Gastrocnemius medialis (tissue), 4 donors: ENCODE results near the gene RASSF8. TPM values are rescaled to one million over a fixed set of nuclear protein-coding genes. Genes with fewer than 3 reads are reported as not detected.

ENCODE experiments used
- ATAC-seq, 2 donors: fragments of 150-250 bp; one replicate each; pipeline ENCODE4 v1.9.1; 2016
- DNase-seq, 2 donors: peaks; one replicate each; pipeline ENCODE4 v3.0.0-alpha.2; 2019
- H3K27ac ChIP-seq, 4 donors: fragments of 200-600 bp; sonication (generic); 1 replicate in 1 of 4; 2 replicates in 3 of 4; pipeline ENCODE4 v1.5.1; 2016 to 2018; ENCODE audit warnings: mild to moderate bottlenecking in 2 of 4, moderate library complexity in 1 of 4
- H3K27me3 ChIP-seq, 3 donors: fragments of 200-600 bp; sonication (generic) in 2 of 3; 1 replicate in 1 of 3; 2 replicates in 2 of 3; pipeline versions ENCODE4 v1.5.1 to v1.6.0; 2016 to 2019; ENCODE audit warnings: mild to moderate bottlenecking in 1 of 3, moderate library complexity in 1 of 3
- H3K36me3 ChIP-seq, 2 donors: fragments of 200-600 bp; sonication (generic) in 1 of 2; one replicate each; pipeline ENCODE4 v1.5.1; 2017 to 2018
- H3K4me1 ChIP-seq, 2 donors: fragments of 200-600 bp; sonication (generic) in 1 of 2; one replicate each; pipeline ENCODE4 v1.5.1; 2016 to 2017; ENCODE audit warnings: mild to moderate bottlenecking in 2 of 2
- H3K4me3 ChIP-seq, 4 donors: fragments of 200-600 bp; sonication (generic) in 3 of 4; 1 replicate in 1 of 4; 2 replicates in 3 of 4; pipeline ENCODE4 v1.5.1; 2016 to 2019; ENCODE audit warnings: mild to moderate bottlenecking in 2 of 4
- H3K9me3 ChIP-seq, 3 donors: fragments of 200-600 bp; sonication (generic) in 2 of 3; 1 replicate in 1 of 3; 2 replicates in 2 of 3; pipeline ENCODE4 v1.5.1; 2016 to 2019
- CTCF ChIP-seq, 5 experiments: fragments of 450-650 bp in 3 of 5; fragments of 200-600 bp in 2 of 5; sonication (generic) in 2 of 5; IDR thresholded peaks in 4 of 5; conservative IDR thresholded peaks in 1 of 5; 1 replicate in 4 of 5; 2 replicates in 1 of 5; pipeline ENCODE4 v1.5.1; 2016 to 2019; ENCODE audit warnings: antibody characterized with exemption in 5 of 5, mild to moderate bottlenecking in 3 of 5, moderate library complexity in 3 of 5
- POLR2A ChIP-seq, 2 donors: fragments of 450-650 bp; IDR thresholded peaks; one replicate each; pipeline ENCODE4 v1.6.1; 2017; ENCODE audit warnings: antibody characterized with exemption in 2 of 2, mild to moderate bottlenecking in 2 of 2, moderate library complexity in 2 of 2
- in situ Hi-C, 4 donors: fragments of 200-750 bp; cut with MboI; loops; one replicate each; pipeline versions ENCODE4 v1.15.0 to v1.8.0; 2017; ENCODE audit warnings: low sequenced_read_pairs in 4 of 4
- intact Hi-C: fragments of 100-400 bp; cut with DNase I; formaldehyde crosslinking; loops from one replicate; pipeline ENCODE4 v1.15.1; 2023; ENCODE audit warnings: low total_unique reads
- total RNA-seq, 4 donors: library from RNA; depleted of rRNA; stranded (reverse); fragments of >200 nt; gene quantifications; one replicate each; pipeline versions ENCODE4 v1.1.0 to v1.2.3, GENCODE V29; 2016

The RASSF8 gene
- total RNA-seq, 4 donors from 2014 or later, result 23.6 to 36.8 (median 28.0) TPM

- intact Hi-C loops, result loop anchor here (10.0 kb wide), 1 partner anchor 1043 kb away; no protein-coding TSS in a partner anchor
- H3K27me3 ChIP-seq, result no peaks in the 10 kb centered on the region
- DNase-seq (no peak), ATAC-seq (no peak)
- H3K9me3 ChIP-seq, result no peaks in the 10 kb centered on the region
- H3K27ac ChIP-seq, result no peak overlapping the region
- H3K36me3 ChIP-seq, result no peaks in the 10 kb centered on the region
- TF ChIP-seq CTCF (IDR thresholded peaks at IDR 0.05 in 4 of 5, conservative IDR thresholded peaks at IDR 0.05 in 1 of 5) (no peak), POLR2A (IDR thresholded peaks at IDR 0.05) (no peak)
- H3K4me3 ChIP-seq, result no peak overlapping the region
- in situ Hi-C loops, result loop anchor here in 1 of 4 donors (25.0 kb wide), 1 partner anchor 600 kb away; no protein-coding TSS in a partner anchor
- H3K4me1 ChIP-seq, result peaks cover 30 to 35% of the 10 kb centered on the region in 2 donors
Observed at GRCh38 chr12:26037615-26038220, 79.2 kb downstream of the RASSF8 start.

DNA sequence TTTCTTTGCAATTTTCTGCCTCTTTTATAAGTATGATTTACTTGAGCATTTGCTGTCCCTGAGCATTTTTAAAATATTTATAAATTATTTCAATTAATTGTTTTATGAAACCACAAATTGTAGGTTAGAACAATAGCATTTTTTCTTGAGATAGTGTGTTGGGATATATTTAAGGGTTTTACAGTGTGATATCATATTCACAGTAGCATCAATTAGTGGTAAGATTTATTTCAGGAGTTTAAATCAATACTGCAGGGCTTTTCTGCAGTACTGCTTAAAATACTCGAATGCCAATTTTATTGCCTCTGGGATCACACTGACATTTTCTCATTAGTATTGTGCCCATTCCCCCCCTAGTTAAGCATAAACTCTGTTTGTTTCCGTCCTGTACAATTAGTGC lies 84.2 kb downstream of the RASSF8 start:
- no peak for ATAC-seq
- no peaks in the 10 kb centered on the region for H3K27me3 ChIP-seq

DNA sequence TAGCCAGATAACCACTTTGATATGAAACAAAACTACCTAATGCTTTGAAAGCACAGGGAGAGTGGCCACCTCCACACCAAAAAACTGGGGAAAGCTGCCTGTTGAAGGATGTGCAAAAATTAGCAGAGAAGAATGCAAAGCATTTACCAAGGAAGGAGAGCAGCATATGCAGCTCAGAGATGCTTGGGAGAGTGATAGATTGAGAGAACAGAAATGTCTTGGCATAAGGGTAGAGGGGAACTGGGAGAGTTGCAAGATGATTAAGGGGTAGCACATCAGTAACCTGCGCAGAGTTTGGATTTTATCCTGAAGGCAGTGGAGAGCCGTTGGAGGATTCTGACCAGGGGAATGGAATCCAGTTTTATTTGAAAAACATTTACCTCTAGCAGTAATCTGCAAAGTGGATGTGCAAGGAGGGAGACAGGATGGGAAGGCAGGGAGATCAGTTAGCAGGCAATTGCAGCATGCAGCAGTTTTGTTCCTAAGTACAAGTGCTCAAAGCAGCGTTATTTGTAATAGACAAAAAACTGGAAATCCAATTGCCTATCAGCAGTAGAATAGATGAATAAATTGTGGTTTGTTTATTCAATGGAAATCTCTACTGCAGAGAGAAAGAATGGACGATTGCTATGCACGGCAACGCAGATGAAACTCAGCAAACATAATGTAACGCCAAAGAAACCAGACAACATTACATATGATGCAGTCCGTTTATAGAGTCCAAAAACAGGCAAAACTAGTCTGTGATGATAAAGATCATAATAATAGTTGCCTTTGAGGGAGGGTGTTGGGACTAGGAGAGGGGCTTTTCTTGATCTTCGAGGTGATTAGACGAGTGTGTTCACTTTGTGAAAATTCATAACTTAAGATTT lies 84.9 kb downstream of the RASSF8 start:
- peaks cover 44 to 48% of the 10 kb centered on the region in 2 donors for H3K4me1 ChIP-seq
- intact Hi-C loops, result no loop called here
- TF ChIP-seq POLR2A (IDR thresholded peaks at IDR 0.05) (no peak), CTCF (IDR thresholded peaks at IDR 0.05 in 4 of 5, conservative IDR thresholded peaks at IDR 0.05 in 1 of 5) (no peak)

More for the DNA sequence above, 84.2 kb downstream of the RASSF8 start:
- no peak for DNase-seq
- peaks cover 47 to 48% of the 10 kb centered on the region in 2 donors for H3K4me1 ChIP-seq
- H3K27ac ChIP-seq, result no peak overlapping the region
- intact Hi-C loops, result no loop called here
- in situ Hi-C loops, result loop anchor here in 1 of 4 donors (25.0 kb wide), 1 partner anchor 605 kb away; no protein-coding TSS in a partner anchor
- H3K4me3 ChIP-seq, result no peak overlapping the region
- no peaks in the 10 kb centered on the region for H3K9me3 ChIP-seq
- no peak for TF ChIP-seq CTCF (IDR thresholded peaks at IDR 0.05 in 4 of 5, conservative IDR thresholded peaks at IDR 0.05 in 1 of 5)
- no peak for TF ChIP-seq POLR2A (IDR thresholded peaks at IDR 0.05)
- no peaks in the 10 kb centered on the region for H3K36me3 ChIP-seq

GRCh38 chr12:26044007-26044394 lies 85.5 kb downstream of the RASSF8 start:
- TF ChIP-seq CTCF (IDR thresholded peaks at IDR 0.05 in 4 of 5, conservative IDR thresholded peaks at IDR 0.05 in 1 of 5) (no peak), POLR2A (IDR thresholded peaks at IDR 0.05) (no peak)
- Histone ChIP-seq H3K27ac (no peak overlapping the region), H3K4me3 (no peak overlapping the region), H3K36me3 (no peaks in the 10 kb centered on the region), H3K9me3 (no peaks in the 10 kb centered on the region), H3K4me1 (peaks cover 42 to 44% of the 10 kb centered on the region in 2 donors), H3K27me3 (no peaks in the 10 kb centered on the region)
- intact Hi-C loops (no loop called here), in situ Hi-C loops (loop anchor here in 1 of 4 donors (25.0 kb wide), 1 partner anchor 607 kb away; no protein-coding TSS in a partner anchor)
- DNase-seq (no peak), ATAC-seq (no peak)

More for the DNA sequence above, 84.9 kb downstream of the RASSF8 start:
- no peak overlapping the region for H3K4me3 ChIP-seq
- H3K27me3 ChIP-seq, result no peaks in the 10 kb centered on the region
- no peaks in the 10 kb centered on the region for H3K36me3 ChIP-seq
- no peak for DNase-seq
- ATAC-seq, result no peak
- H3K27ac ChIP-seq, result no peak overlapping the region
- in situ Hi-C loops, result loop anchor here in 1 of 4 donors (25.0 kb wide), 1 partner anchor 606 kb away; no protein-coding TSS in a partner anchor
- no peaks in the 10 kb centered on the region for H3K9me3 ChIP-seq
